MM.1S (cell line): ENCODE measurements around the gene NPFF.

Experiments used
- DNase-seq: peaks from one replicate; pipeline ENCODE4 v3.0.0-alpha.2; 2015
- H2AFZ ChIP-seq: fragments of 300-600 bp; sonication (generic); 2 replicates; pipeline ENCODE4 v1.6.0; 2016; ENCODE audit warnings: antibody characterized with exemption, low read length
- H3F3A ChIP-seq: fragments of 300-600 bp; sonication (generic); 2 replicates; pipeline ENCODE4 v1.6.1; 2016; ENCODE audit warnings: mild to moderate bottlenecking, antibody characterized with exemption, low read length, moderate library complexity, mixed read lengths; ENCODE audit not compliant: insufficient read depth
- H3K27ac ChIP-seq: fragments of 300-600 bp; sonication (generic); 2 replicates; pipeline ENCODE4 v1.5.1; 2016; ENCODE audit warnings: mild to moderate bottlenecking, low read length
- H3K27me3 ChIP-seq: fragments of 300-600 bp; sonication (generic); replicated peaks from 2 replicates; pipeline ENCODE4 v1.6.0; 2016; ENCODE audit warnings: low read length; ENCODE audit not compliant: insufficient read depth
- H3K36me3 ChIP-seq: fragments of 300-600 bp; sonication (generic); replicated peaks from 2 replicates; pipeline ENCODE4 v1.6.1; 2016; ENCODE audit warnings: mild to moderate bottlenecking, low read length, mixed read lengths; ENCODE audit not compliant: insufficient read depth
- H3K4me1 ChIP-seq: fragments of 300-600 bp; sonication (generic); 2 replicates; pipeline ENCODE4 v1.6.1; 2016; ENCODE audit warnings: low read length, mixed read lengths
- H3K4me2 ChIP-seq: fragments of 300-600 bp; sonication (generic); 2 replicates; pipeline ENCODE4 v1.6.0; 2016; ENCODE audit warnings: low read depth, low read length
- H3K4me3 ChIP-seq: fragments of 300-600 bp; sonication (generic); 2 replicates; pipeline ENCODE4 v1.5.1; 2016; ENCODE audit warnings: low read length, mixed read lengths
- H3K79me2 ChIP-seq: fragments of 300-600 bp; sonication (generic); 2 replicates; pipeline ENCODE4 v1.6.1; 2016; ENCODE audit warnings: mixed run types, low read length, mixed read lengths
- H3K9ac ChIP-seq: fragments of 300-600 bp; sonication (generic); 2 replicates; pipeline ENCODE4 v1.6.1; 2016; ENCODE audit warnings: low read length, mixed read lengths
- H3K9me2 ChIP-seq: fragments of 300-600 bp; sonication (generic); replicated peaks from 2 replicates; pipeline ENCODE4 v1.6.1; 2016; ENCODE audit warnings: mild to moderate bottlenecking, low read length, mixed read lengths; ENCODE audit not compliant: insufficient read depth
- H3K9me3 ChIP-seq: fragments of 300-600 bp; sonication (generic); replicated peaks from 2 replicates; pipeline ENCODE4 v1.6.1; 2016; ENCODE audit warnings: mild to moderate bottlenecking, low read length, mixed read lengths; ENCODE audit not compliant: insufficient read depth
- H4K20me1 ChIP-seq: fragments of 300-600 bp; sonication (generic); 2 replicates; pipeline ENCODE4 v1.6.1; 2016; ENCODE audit warnings: mild to moderate bottlenecking, low read length, moderate library complexity, mixed read lengths; ENCODE audit not compliant: insufficient read depth
- EZH2 ChIP-seq: fragments of 300-600 bp; sonication (generic); optimal IDR thresholded peaks from 2 replicates; pipeline ENCODE3; 2017; ENCODE audit warnings: low read depth, mild to moderate bottlenecking, antibody characterized with exemption, low read length, mixed read lengths
- EZH2phosphoT487 ChIP-seq: fragments of 300-600 bp; sonication (generic); IDR thresholded peaks from 2 replicates; pipeline ENCODE4 v1.6.1; 2018; ENCODE audit warnings: antibody characterized with exemption, low read length
- TF ChIP-seq, protein P1 (sequence below): fragments of 300-600 bp; sonication (generic); IDR thresholded peaks from 2 replicates; pipeline ENCODE4 v1.5.1; 2016; ENCODE audit warnings: antibody characterized with exemption, low read length, mixed read lengths

NPFF gene

DNA sequence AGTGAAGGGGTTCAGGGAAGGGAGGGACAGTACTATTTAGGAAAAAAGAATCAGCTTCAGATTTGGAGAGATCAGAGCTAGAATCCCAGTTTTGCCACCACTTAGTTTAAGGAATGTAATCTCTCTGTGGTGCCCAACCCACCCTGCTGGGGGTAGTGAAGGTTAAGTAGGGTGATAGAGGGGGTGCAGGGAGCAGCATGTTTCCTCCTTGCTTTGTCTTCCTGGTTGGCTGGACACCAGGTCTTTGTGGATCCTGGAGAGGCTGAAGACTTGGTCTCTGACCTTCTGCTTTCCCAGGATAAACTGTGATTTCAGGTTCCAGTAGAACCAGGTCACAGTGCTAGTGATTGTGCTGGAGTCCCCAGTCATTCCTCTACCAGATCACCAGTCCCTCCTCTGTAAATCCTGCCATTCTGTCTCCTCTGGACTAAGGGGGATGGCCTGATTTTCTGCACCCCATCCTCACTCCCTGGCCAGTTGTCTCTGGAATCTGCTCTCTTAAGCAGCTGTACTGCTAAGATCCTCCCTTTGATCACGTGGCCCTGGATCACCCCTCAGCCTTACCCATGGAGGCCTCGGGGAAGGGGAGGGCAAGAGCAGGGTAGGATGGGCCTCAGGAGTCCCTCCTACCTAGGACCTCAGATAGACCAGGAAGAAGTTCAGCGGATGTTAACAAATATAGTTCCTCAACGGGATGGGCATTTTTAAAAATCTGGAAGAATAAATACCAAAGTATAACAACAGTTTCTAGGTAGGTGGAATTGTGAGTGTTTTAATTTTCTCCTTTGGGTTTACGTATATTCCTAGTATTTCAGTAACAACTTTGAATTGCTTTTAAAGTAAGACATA lies 11.2 kb downstream of the NPFF start:
- no peaks in the 10 kb centered on the region for H3K9me3 ChIP-seq
- H3K27me3 ChIP-seq: no peaks in the 10 kb centered on the region
- no peaks in the 10 kb centered on the region for H3K36me3 ChIP-seq
- H3F3A ChIP-seq: peaks cover 22% of the 10 kb centered on the region
- H3K27ac ChIP-seq: no peak overlapping the region
- TF ChIP-seq, protein P1, sequence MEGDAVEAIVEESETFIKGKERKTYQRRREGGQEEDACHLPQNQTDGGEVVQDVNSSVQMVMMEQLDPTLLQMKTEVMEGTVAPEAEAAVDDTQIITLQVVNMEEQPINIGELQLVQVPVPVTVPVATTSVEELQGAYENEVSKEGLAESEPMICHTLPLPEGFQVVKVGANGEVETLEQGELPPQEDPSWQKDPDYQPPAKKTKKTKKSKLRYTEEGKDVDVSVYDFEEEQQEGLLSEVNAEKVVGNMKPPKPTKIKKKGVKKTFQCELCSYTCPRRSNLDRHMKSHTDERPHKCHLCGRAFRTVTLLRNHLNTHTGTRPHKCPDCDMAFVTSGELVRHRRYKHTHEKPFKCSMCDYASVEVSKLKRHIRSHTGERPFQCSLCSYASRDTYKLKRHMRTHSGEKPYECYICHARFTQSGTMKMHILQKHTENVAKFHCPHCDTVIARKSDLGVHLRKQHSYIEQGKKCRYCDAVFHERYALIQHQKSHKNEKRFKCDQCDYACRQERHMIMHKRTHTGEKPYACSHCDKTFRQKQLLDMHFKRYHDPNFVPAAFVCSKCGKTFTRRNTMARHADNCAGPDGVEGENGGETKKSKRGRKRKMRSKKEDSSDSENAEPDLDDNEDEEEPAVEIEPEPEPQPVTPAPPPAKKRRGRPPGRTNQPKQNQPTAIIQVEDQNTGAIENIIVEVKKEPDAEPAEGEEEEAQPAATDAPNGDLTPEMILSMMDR: no peak
- TF ChIP-seq EZH2: no peak
- no peak for TF ChIP-seq EZH2phosphoT487
- H3K9me2 ChIP-seq: no peaks in the 10 kb centered on the region
- no peak overlapping the region for H3K9ac ChIP-seq
- H3K4me1 ChIP-seq: peaks cover 19% of the 10 kb centered on the region
- H3K79me2 ChIP-seq: peaks cover 27% of the 10 kb centered on the region
- no peak overlapping the region for H3K4me2 ChIP-seq
- no peak for DNase-seq
- H4K20me1 ChIP-seq: no peaks in the 10 kb centered on the region
- H3K4me3 ChIP-seq: no peak overlapping the region
- no peak overlapping the region for H2AFZ ChIP-seq

DNA sequence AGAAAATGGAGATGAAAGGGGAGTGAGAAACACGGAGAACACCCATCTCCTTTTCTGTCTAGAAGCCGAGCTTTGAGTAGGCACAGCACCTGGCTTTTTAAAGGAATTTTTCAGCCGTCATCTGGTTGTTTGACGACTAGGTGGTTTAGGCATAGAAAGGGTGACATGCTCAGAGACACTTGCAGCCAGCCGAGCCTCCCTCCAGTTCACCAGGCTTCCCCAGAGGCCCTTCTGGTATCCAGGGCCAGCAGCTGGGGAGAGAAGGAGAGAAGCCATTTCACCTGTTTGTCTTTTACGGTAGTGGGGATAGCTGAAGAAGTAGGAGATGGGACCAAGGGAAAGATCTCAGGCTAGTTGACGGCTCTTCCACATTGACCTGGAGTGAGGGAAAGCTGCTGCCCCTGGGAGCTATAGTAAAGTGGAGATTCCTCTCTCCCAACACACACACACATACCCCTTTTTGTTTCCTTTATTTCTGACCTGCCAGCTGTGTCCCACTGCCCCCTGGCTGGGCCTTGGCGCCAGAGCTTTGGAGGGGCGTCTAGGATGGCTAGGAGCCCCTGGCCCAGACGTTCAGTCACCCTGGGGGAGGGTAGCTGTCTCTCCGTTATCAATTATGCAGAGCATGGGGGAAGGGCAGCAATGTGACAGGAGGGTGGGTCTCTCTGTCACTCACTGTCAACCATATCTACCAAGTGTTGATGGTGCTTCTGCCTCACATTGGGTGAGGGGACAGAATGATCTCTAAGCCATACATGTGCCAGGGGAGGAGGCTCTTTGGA lies 13.5 kb downstream of the NPFF start:
- H3K27me3 ChIP-seq: no peaks in the 10 kb centered on the region
- DNase-seq: no peak
- H3F3A ChIP-seq: peaks cover 18% of the 10 kb centered on the region
- H3K9me3 ChIP-seq: no peaks in the 10 kb centered on the region
- peak overlapping the region; percentile 61 for H2AFZ ChIP-seq
- H3K36me3 ChIP-seq: no peaks in the 10 kb centered on the region
- H3K4me2 ChIP-seq: peak overlapping the region; percentile 99
- peak overlapping the region; percentile 76 for H3K4me3 ChIP-seq
- H3K27ac ChIP-seq: peak overlapping the region; percentile 66; the same call in 1 of the 2 replicates
- peak overlapping the region; percentile 73 for H3K9ac ChIP-seq
- H4K20me1 ChIP-seq: no peaks in the 10 kb centered on the region
- TF ChIP-seq EZH2: no peak
- no peak for TF ChIP-seq EZH2phosphoT487
- TF ChIP-seq, protein P1: no peak
- H3K9me2 ChIP-seq: no peaks in the 10 kb centered on the region
- H3K4me1 ChIP-seq: peaks cover 17% of the 10 kb centered on the region
- H3K79me2 ChIP-seq: peaks cover 19% of the 10 kb centered on the region

DNA sequence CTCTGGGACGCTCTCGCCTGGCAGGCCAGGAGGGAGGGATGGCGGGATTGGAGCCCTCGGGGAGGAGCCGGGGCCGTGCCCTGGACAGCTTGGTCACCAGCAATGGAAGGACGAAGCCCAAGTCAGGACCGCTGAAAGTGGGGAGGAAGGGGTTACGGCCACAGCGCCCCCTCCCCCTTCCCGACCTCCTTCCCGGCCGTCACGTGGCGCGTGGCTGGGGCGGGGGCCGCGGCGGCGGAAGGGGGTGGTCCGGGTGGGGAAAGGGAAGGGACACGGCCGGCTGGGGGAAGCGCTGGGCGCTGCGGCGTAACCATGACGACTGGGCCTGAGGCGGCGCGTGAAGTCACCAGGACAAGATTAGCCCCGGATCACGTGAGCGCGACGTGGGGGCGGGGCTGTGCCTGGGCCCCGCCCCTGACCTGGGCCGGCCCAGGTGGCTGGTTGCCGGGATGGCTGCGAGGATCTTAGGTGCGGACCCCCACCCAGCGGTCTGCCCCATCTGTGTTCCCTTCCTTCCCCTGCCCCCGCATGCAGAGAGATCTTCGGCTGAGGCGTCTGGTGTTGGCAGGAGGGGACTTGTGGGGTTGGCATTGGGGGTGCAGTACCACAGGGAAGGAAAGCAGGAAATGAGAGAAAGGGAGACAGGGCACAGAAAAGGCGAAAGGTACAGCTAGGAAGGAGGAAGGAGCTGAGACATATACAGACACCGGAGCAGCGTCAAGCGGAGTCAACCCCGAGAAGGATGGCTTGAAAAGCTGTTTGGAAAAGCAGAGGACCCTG lies 14.3 kb downstream of the NPFF start:
- peaks cover 14% of the 10 kb centered on the region; the same call in 1 of the 2 replicates for H3K79me2 ChIP-seq
- H3K27me3 ChIP-seq: no peaks in the 10 kb centered on the region

More for the DNA sequence above, 14.3 kb downstream of the NPFF start:
- Histone ChIP-seq H3K9me2 (no peaks in the 10 kb centered on the region), H3K9ac (peak overlapping the region; percentile 73), H3K36me3 (no peaks in the 10 kb centered on the region), H3K9me3 (no peaks in the 10 kb centered on the region), H3F3A (peaks cover 18% of the 10 kb centered on the region), H3K4me2 (peak overlapping the region; percentile 99), H2AFZ (peak overlapping the region; percentile 66), H3K27ac (peak overlapping the region; percentile 66; the same call in 1 of the 2 replicates), H3K4me1 (peaks cover 11% of the 10 kb centered on the region), H3K4me3 (peak overlapping the region; percentile 76), H4K20me1 (no peaks in the 10 kb centered on the region)
- TF ChIP-seq, protein P1: no peak
- TF ChIP-seq EZH2phosphoT487 (no peak), EZH2 (no peak)
- peak; percentile 89 for DNase-seq
